GM12873 (cell line): ENCODE measurements around the gene NAT14.

Experiments
- CTCF ChIP-seq: IDR thresholded peaks from 2 replicates; pipeline ENCODE4 v1.5.1; 2012; ENCODE audit warnings: low read depth, mild to moderate bottlenecking, moderate library complexity, low read length, control low read depth; ENCODE audit not compliant: insufficient read depth; ENCODE audit errors: missing control alignments

Gene NAT14

GRCh38 chr19:55520691-55521292, 35.8 kb downstream of the NAT14 start:
- TF ChIP-seq CTCF, result no peak

- TF ChIP-seq CTCF, result no peak
Measured at GRCh38 chr19:55525289-55526101, 40.5 kb downstream of the NAT14 start.

GRCh38 chr19:55526216-55527196, 41.5 kb downstream of the NAT14 start:
- no peak for TF ChIP-seq CTCF

- no peak for TF ChIP-seq CTCF
Measured at GRCh38 chr19:55527197-55528029, 42.4 kb downstream of the NAT14 start.

- TF ChIP-seq CTCF, result no peak
Measured at GRCh38 chr19:55528030-55528803, 43.2 kb downstream of the NAT14 start.

- TF ChIP-seq CTCF, result no peak
Measured at GRCh38 chr19:55529636-55530234, 44.7 kb downstream of the NAT14 start.
